Measurements from ENCODE around the gene ZMYND8. TPM values are rescaled to one million over a fixed set of nuclear protein-coding genes. Genes with fewer than 3 reads are reported as not detected.
A peak's percentile ranks its signal among the peaks of the same experiment; 100 is the strongest.

ZMYND8 gene
- total RNA-seq, 1 donor from 2014 or later = 86.0 TPM

DNA sequence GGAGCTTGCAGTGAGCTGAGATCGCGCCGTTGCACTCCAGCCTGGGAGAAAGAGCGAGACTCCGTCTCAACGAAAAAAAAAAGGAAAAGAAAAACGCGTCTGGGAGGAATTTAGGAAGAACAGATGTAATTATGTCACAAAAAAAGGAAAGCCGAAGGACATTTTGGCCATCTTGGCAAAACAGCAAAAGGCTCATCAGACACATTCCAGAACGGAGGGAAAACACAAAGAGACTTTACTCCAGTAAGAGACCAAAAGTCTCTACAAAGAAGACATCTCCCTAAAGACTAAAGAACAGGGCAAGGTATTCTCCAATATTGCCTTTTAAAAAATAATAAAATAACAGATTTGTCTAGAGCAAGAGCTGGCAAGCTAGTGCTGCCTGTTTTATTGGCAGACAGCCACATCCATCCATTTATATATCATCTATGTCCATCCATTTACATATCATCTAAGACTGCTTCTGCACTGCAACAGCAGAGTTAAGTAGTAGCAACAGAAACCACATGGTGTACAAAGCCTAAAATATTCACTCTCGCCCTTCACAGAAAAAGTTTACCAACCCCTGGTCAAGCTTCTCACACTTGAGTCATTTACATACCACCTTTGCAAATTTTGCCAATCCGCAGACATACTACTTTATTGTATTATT is 133.9 kb downstream of the ZMYND8 start:
- Mint-ChIP-seq H3K9me3 (no peaks in the 10 kb centered on the region), H3K36me3 (ENCODE audit: low read depth) (peaks cover 36% of the 10 kb centered on the region), H3K27ac (ENCODE audit: unreplicated experiment) (no peak overlapping the region), H3K4me3 (no peak overlapping the region), H3K4me1 (peaks cover 8% of the 10 kb centered on the region), H3K27me3 (ENCODE audit: low read depth) (no peaks in the 10 kb centered on the region)
- TF ChIP-seq, protein P1, sequence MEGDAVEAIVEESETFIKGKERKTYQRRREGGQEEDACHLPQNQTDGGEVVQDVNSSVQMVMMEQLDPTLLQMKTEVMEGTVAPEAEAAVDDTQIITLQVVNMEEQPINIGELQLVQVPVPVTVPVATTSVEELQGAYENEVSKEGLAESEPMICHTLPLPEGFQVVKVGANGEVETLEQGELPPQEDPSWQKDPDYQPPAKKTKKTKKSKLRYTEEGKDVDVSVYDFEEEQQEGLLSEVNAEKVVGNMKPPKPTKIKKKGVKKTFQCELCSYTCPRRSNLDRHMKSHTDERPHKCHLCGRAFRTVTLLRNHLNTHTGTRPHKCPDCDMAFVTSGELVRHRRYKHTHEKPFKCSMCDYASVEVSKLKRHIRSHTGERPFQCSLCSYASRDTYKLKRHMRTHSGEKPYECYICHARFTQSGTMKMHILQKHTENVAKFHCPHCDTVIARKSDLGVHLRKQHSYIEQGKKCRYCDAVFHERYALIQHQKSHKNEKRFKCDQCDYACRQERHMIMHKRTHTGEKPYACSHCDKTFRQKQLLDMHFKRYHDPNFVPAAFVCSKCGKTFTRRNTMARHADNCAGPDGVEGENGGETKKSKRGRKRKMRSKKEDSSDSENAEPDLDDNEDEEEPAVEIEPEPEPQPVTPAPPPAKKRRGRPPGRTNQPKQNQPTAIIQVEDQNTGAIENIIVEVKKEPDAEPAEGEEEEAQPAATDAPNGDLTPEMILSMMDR (conservative IDR thresholded peaks at IDR 0.05) = no peak
- DNase-seq (ENCODE audit: low read depth, low spot score) = no peak

DNA sequence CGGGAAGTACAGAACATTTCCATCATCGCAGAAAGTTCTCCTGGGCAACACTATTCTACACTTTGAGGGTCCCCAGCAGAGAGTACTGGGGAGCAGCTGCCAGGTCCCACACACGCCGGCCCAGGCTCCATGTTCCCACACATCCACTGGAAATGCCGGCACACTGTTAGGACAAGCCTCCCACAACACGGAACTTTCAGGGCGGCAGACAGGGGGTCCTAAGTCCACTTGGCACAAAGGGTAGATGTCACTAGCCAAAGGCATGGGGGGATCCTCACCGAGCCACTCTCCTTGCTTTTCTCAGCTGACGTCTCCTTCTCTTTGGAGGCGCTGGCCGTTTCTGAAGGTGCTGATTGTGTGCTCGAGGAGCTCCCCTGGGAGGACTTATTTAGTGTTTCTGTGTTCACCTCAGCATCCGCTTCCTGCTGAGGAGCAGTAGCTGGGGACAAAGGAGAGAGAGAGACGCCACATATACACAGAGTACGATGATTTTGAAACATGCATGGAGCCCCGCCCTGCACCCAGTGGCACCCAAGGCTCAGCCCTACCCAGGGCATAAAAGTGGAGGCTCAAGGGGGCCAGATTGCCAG is 135.4 kb downstream of the ZMYND8 start:
- Mint-ChIP-seq H3K36me3 (ENCODE audit: low read depth) (peaks cover 34% of the 10 kb centered on the region), H3K9me3 (no peaks in the 10 kb centered on the region), H3K27ac (ENCODE audit: unreplicated experiment) (no peak overlapping the region), H3K4me3 (no peak overlapping the region), H3K27me3 (ENCODE audit: low read depth) (no peaks in the 10 kb centered on the region), H3K4me1 (peaks cover 8% of the 10 kb centered on the region)
- no peak for DNase-seq (ENCODE audit: low read depth, low spot score)
- TF ChIP-seq, protein P1 (conservative IDR thresholded peaks at IDR 0.05) = no peak

DNA sequence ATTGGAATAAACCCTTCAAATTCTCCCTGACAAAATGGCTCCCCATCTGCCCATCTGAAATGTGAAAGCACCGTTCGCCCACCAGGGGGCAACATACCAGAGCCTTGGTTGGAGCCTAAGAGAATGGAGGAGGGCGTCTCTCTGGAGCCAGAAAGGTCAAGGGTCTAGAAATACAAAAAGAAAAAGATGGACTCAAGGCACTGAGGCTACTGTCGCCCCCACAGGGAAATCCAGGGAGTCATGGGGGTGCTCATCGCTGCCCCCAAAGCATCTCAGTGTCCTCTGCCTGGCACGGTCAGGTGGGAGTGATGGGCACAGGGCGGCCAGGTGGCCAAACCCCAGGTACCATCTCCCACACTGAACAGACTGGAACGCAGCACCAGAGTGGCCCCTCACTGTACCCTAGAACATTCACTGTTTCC is 136.3 kb downstream of the ZMYND8 start:
- H3K4me1 Mint-ChIP-seq = peaks cover 8% of the 10 kb centered on the region
- no peaks in the 10 kb centered on the region for H3K9me3 Mint-ChIP-seq
- DNase-seq (ENCODE audit: low read depth, low spot score) = peak; percentile 65
- no peaks in the 10 kb centered on the region for H3K27me3 Mint-ChIP-seq (ENCODE audit: low read depth)
- TF ChIP-seq, protein P1 (conservative IDR thresholded peaks at IDR 0.05) = peak; percentile 70
- no peak overlapping the region for H3K27ac Mint-ChIP-seq (ENCODE audit: unreplicated experiment)
- no peak overlapping the region for H3K4me3 Mint-ChIP-seq
- H3K36me3 Mint-ChIP-seq (ENCODE audit: low read depth) = peaks cover 39% of the 10 kb centered on the region

- peak overlapping the region; percentile 54 for H3K27ac Mint-ChIP-seq (ENCODE audit: unreplicated experiment)
- peaks cover 8% of the 10 kb centered on the region for H3K4me1 Mint-ChIP-seq
- H3K4me3 Mint-ChIP-seq = no peak overlapping the region
- TF ChIP-seq, protein P1 (conservative IDR thresholded peaks at IDR 0.05) = no peak
- peaks cover 32% of the 10 kb centered on the region for H3K36me3 Mint-ChIP-seq (ENCODE audit: low read depth)
- no peaks in the 10 kb centered on the region for H3K27me3 Mint-ChIP-seq (ENCODE audit: low read depth)
- H3K9me3 Mint-ChIP-seq = no peaks in the 10 kb centered on the region
- DNase-seq (ENCODE audit: low read depth, low spot score) = no peak
Measured at GRCh38 chr20:47217482-47218446, 138.7 kb downstream of the ZMYND8 start.

GRCh38 chr20:47216819-47217410 is 139.6 kb downstream of the ZMYND8 start:
- H3K4me3 Mint-ChIP-seq = no peak overlapping the region
- peaks cover 27% of the 10 kb centered on the region for H3K36me3 Mint-ChIP-seq (ENCODE audit: low read depth)
- TF ChIP-seq, protein P1 (conservative IDR thresholded peaks at IDR 0.05) = no peak
- peaks cover 8% of the 10 kb centered on the region for H3K4me1 Mint-ChIP-seq
- no peaks in the 10 kb centered on the region for H3K27me3 Mint-ChIP-seq (ENCODE audit: low read depth)
- no peak overlapping the region for H3K27ac Mint-ChIP-seq (ENCODE audit: unreplicated experiment)
- no peak for DNase-seq (ENCODE audit: low read depth, low spot score)
- H3K9me3 Mint-ChIP-seq = no peaks in the 10 kb centered on the region

Data from neural crest cell (in vitro differentiated cells).